Ovary (tissue), 9 donors: Measurements from ENCODE around the gene LTC4S. TPM values are rescaled to one million over a fixed set of nuclear protein-coding genes. Genes with fewer than 3 reads are reported as not detected.

Source experiments
- DNase-seq, 5 donors: peaks; one replicate each; pipeline ENCODE4 v3.0.0-alpha.2; 2019 to 2020
- H3K27ac ChIP-seq, 2 donors: fragments of 200-600 bp; one replicate each; pipeline versions ENCODE4 v1.5.1 to v1.8.0; 2019 to 2022
- H3K27me3 ChIP-seq: fragments of 200-600 bp; one replicate; pipeline ENCODE4 v1.8.0; 2022
- H3K36me3 ChIP-seq: fragments of 200-600 bp; sonication (generic); one replicate; pipeline ENCODE4 v1.5.1; 2019
- H3K4me1 ChIP-seq: one replicate; pipeline ENCODE4 v1.8.1; 2013; ENCODE audit warnings: mild to moderate bottlenecking, moderate library complexity; ENCODE audit not compliant: insufficient read depth
- H3K4me3 ChIP-seq: fragments of 200-600 bp; sonication (generic); one replicate; pipeline ENCODE4 v1.5.1; 2017
- H3K9me3 ChIP-seq, 2 donors: fragments of 200-600 bp in 1 of 2; sonication (generic) in 1 of 2; one replicate each; pipeline versions ENCODE4 v1.5.1 to v1.8.1; 2013 to 2019; ENCODE audit warnings: mild to moderate bottlenecking in 1 of 2, moderate library complexity in 1 of 2
- CTCF ChIP-seq, 3 donors: fragments of 450-650 bp in 2 of 3; fragments of 200-600 bp in 1 of 3; IDR thresholded peaks; one replicate each; pipeline versions ENCODE4 v1.5.1 to v1.8.0; 2016 to 2022; ENCODE audit warnings: antibody characterized with exemption in 3 of 3, mild to moderate bottlenecking in 1 of 3
- EP300 ChIP-seq: sonication (generic); formaldehyde crosslinking; IDR thresholded peaks from one replicate; pipeline ENCODE4 v1.6.1; 2017; ENCODE audit warnings: antibody characterized with exemption
- POLR2A ChIP-seq: fragments of 450-650 bp; IDR thresholded peaks from one replicate; pipeline ENCODE4 v1.6.1; 2017; ENCODE audit warnings: antibody characterized with exemption, mild to moderate bottlenecking, moderate library complexity
- WGBS, 3 donors: extraction: QIAGEN DNeasy Blood & Tissue Kit in 1 of 3; methylation state at CpG; one replicate each; pipeline versions ENCODE4 v1.1.5 to v1.1.7; 2013 to 2017; 5-methylcytosine and 5-hydroxymethylcytosine counted together
- intact Hi-C, 4 donors: fragments of 100-400 bp; cut with DNase I; formaldehyde crosslinking; loops; one replicate each; pipeline versions ENCODE4 v1.11.0 to v1.15.1; 2022 to 2023
- polyA plus RNA-seq, 2 donors: library from polyadenylated mRNA; stranded (reverse); fragments of 200-250 nt in 1 of 2; fragments of 350-450 nt in 1 of 2; fragmentation: Illumina TruSeq in 1 of 2; extraction: RNeasy Lipid Tissue Mini Kit (QIAGEN cat#74804) in 1 of 2; gene quantifications; one replicate each; pipeline ENCODE4 v1.2.3, GENCODE V29; 2013 to 2014
- total RNA-seq, 7 donors: library from RNA; depleted of rRNA in 2 of 7; stranded (reverse); fragments of >200 nt in 2 of 7; fragmentation: NEBNext Ultra II Directional in 3 of 7; extraction: Animal tissue kit (Norgen Biotek cat#: 25700) in 3 of 7; gene quantifications; one replicate each; pipeline versions ENCODE4 v1.1.0 to v1.2.4, GENCODE V29; 2016 to 2023
- donor health status: DM: no; HTN: no; CAD: no; lungs with moderate emphysema.
- donor health status: DM: no; HTN: no; CAD: no.
- donor health status: Bipolar disorder and iron deficiency.
- donor health status: DM: yes; HTN: yes; CAD: no.
- donor health status: DM: no; HTN: no; CAD: no.
- donor health status: DM: yes; HTN: yes; CAD: no.

LTC4S gene
- total and polyA plus RNA-seq, 9 donors, result 7.5 to 43.5 (median 16.9) TPM; not detected in 1

- Histone ChIP-seq H3K36me3 (no peaks in the 10 kb centered on the region), H3K9me3 (no peaks in the 10 kb centered on the region), H3K27ac (no peak overlapping the region), H3K27me3 (no peaks in the 10 kb centered on the region), H3K4me3 (no peak overlapping the region), H3K4me1 (peaks cover 12% of the 10 kb centered on the region)
- peak in 1 of 5 donors; percentile 3 for DNase-seq
- intact Hi-C loops, result no loop called here
- TF ChIP-seq EP300 (no peak), CTCF (IDR thresholded peaks at IDR 0.05) (no peak)
- WGBS, 3 donors, result 74 to 85% (median 79%) methylated on average over 8 of the region's 8 CpGs
Observed at GRCh38 chr5:179749857-179750508, 43.8 kb upstream of the LTC4S start.

- peak in 1 of 5 donors; percentile 4 for DNase-seq
- Histone ChIP-seq H3K27me3 (no peaks in the 10 kb centered on the region), H3K27ac (no peak overlapping the region), H3K4me3 (no peak overlapping the region), H3K9me3 (no peaks in the 10 kb centered on the region), H3K36me3 (no peaks in the 10 kb centered on the region), H3K4me1 (peaks cover 10% of the 10 kb centered on the region)
- 92 to 95% (median 93%) methylated on average over 5 of the region's 5 CpGs for WGBS, 3 donors
- no peak for TF ChIP-seq EP300
- no peak for TF ChIP-seq CTCF (IDR thresholded peaks at IDR 0.05)
- no peak for TF ChIP-seq POLR2A
- intact Hi-C loops, result no loop called here
Observed at GRCh38 chr5:179753971-179754370, 39.8 kb upstream of the LTC4S start.

GRCh38 chr5:179755022-179755421 lies 38.8 kb upstream of the LTC4S start:
- Histone ChIP-seq H3K27me3 (no peaks in the 10 kb centered on the region), H3K9me3 (no peaks in the 10 kb centered on the region), H3K27ac (peak overlapping the region in 1 of 2 donors; percentile 20), H3K36me3 (no peaks in the 10 kb centered on the region), H3K4me1 (peaks cover 9% of the 10 kb centered on the region), H3K4me3 (no peak overlapping the region)
- WGBS, 3 donors, result 5 to 21% (median 7%) methylated on average over 2 of the region's 2 CpGs
- no peak for DNase-seq
- TF ChIP-seq EP300 (no peak), CTCF (IDR thresholded peaks at IDR 0.05) (no peak), POLR2A (no peak)
- intact Hi-C loops, result loop anchor here in 1 of 4 donors (5.0 kb wide), 1 partner anchor 488 kb away; no protein-coding TSS in a partner anchor

- 88 to 92% (median 90%) methylated on average over 8 of the region's 8 CpGs for WGBS, 3 donors
Observed at GRCh38 chr5:179758955-179759354, 34.8 kb upstream of the LTC4S start.

More at GRCh38 chr5:179758955-179759354, 34.8 kb upstream of the LTC4S start:
- TF ChIP-seq EP300 (no peak), CTCF (IDR thresholded peaks at IDR 0.05) (no peak), POLR2A (no peak)
- Histone ChIP-seq H3K27me3 (no peaks in the 10 kb centered on the region), H3K27ac (no peak overlapping the region), H3K36me3 (no peaks in the 10 kb centered on the region), H3K4me3 (no peak overlapping the region), H3K4me1 (peaks cover 8% of the 10 kb centered on the region), H3K9me3 (no peaks in the 10 kb centered on the region)
- intact Hi-C loops, result loop anchor here in 1 of 4 donors (5.0 kb wide), 1 partner anchor 492 kb away; no protein-coding TSS in a partner anchor
- DNase-seq, result no peak
